HUES6 (cell line): Measurements from ENCODE around the gene MTCL3.

Experiments
- H3K27ac ChIP-seq: 2 replicates; pipeline ENCODE4 v1.7.0; 2013; ENCODE audit warnings: low read depth, mild to moderate bottlenecking, low read length, inconsistent platforms
- H3K27me3 ChIP-seq: 2 replicates; pipeline ENCODE4 v1.6.1; 2013; ENCODE audit warnings: low read length; ENCODE audit not compliant: control insufficient read depth, insufficient read depth
- H3K36me3 ChIP-seq: 2 replicates; pipeline ENCODE4 v1.6.1; 2013; ENCODE audit warnings: low read length; ENCODE audit not compliant: control insufficient read depth, insufficient read depth
- H3K4me1 ChIP-seq: 2 replicates; pipeline ENCODE4 v1.6.1; 2013; ENCODE audit warnings: low read length; ENCODE audit not compliant: control insufficient read depth, insufficient read depth
- H3K4me3 ChIP-seq: 2 replicates; pipeline ENCODE4 v1.5.1; 2013; ENCODE audit warnings: low read depth, low read length
- H3K9ac ChIP-seq: one replicate; pipeline ENCODE4 v1.6.1; 2013; ENCODE audit warnings: mild to moderate bottlenecking, low read length
- H3K9me3 ChIP-seq: 2 replicates; pipeline ENCODE4 v1.6.1; 2013; ENCODE audit warnings: low read depth, low read length; ENCODE audit not compliant: control insufficient read depth, insufficient read depth

Gene MTCL3

GRCh38 chr6:127538750-127539264, 19.7 kb upstream of the MTCL3 start:
- H3K4me3 ChIP-seq = no peak overlapping the region
- no peaks in the 10 kb centered on the region for H3K4me1 ChIP-seq
- H3K9ac ChIP-seq = no peak overlapping the region
- H3K36me3 ChIP-seq = no peaks in the 10 kb centered on the region
- H3K27ac ChIP-seq = no peak overlapping the region
- H3K9me3 ChIP-seq = no peaks in the 10 kb centered on the region
- no peaks in the 10 kb centered on the region for H3K27me3 ChIP-seq

DNA sequence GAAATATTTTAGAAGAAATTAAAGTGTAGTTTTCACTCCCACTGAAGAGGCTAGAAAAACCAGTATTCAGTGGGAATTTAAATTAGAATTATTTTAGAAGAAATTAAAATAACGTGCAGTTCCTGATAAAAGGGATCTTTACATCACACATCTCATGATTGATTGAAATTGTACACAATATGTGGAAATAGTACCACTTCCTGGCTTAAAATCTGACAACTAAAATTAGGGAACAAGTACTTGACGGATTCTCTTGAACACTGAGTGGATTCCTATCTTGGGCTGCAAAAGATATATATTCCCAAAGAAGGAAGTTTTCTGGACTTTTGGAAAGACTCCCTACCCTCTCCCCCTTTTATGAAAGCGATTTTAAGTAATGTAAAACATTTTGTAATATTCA, 14.6 kb upstream of the MTCL3 start:
- Histone ChIP-seq H3K9ac (no peak overlapping the region), H3K36me3 (no peaks in the 10 kb centered on the region), H3K27ac (no peak overlapping the region), H3K27me3 (no peaks in the 10 kb centered on the region), H3K4me1 (no peaks in the 10 kb centered on the region), H3K9me3 (no peaks in the 10 kb centered on the region), H3K4me3 (no peak overlapping the region)

DNA sequence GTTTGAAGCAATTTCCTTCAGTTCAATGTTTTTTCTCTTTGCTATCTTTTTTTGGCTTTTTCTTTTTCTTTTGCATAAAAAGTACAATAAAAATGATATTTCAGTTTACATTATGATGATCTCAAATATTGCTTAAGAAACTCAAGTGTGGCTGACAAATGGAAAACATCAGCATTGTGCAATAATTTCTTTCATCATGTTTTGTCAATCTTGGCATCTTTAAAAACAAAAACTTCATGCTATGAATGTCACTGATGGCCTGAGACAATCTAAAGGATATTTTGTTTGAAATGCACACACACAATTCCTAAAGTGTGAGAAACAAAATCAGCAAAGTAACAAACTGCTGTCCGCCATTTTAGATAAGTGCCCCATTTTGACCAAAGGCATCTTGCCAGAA, 13.9 kb upstream of the MTCL3 start:
- Histone ChIP-seq H3K27me3 (no peaks in the 10 kb centered on the region), H3K4me1 (no peaks in the 10 kb centered on the region), H3K9ac (no peak overlapping the region), H3K9me3 (no peaks in the 10 kb centered on the region), H3K27ac (no peak overlapping the region), H3K4me3 (no peak overlapping the region), H3K36me3 (no peaks in the 10 kb centered on the region)

- Histone ChIP-seq H3K9me3 (no peaks in the 10 kb centered on the region), H3K4me1 (peaks cover 5% of the 10 kb centered on the region; the same call in 1 of the 2 replicates), H3K27me3 (peaks cover 15% of the 10 kb centered on the region), H3K4me3 (no peak overlapping the region), H3K27ac (no peak overlapping the region), H3K9ac (no peak overlapping the region), H3K36me3 (no peaks in the 10 kb centered on the region)
These were observed 3.6 kb upstream of the MTCL3 start for GRCh38 chr6:127522714-127523113.

GRCh38 chr6:127520066-127520465, 931 bp upstream of the MTCL3 start:
- Histone ChIP-seq H3K9me3 (no peaks in the 10 kb centered on the region), H3K27me3 (peaks cover 31% of the 10 kb centered on the region), H3K9ac (no peak overlapping the region), H3K4me3 (peak overlapping the region; percentile 70; the same call in 1 of the 2 replicates), H3K4me1 (peaks cover 5% of the 10 kb centered on the region; the same call in 1 of the 2 replicates), H3K27ac (no peak overlapping the region), H3K36me3 (no peaks in the 10 kb centered on the region)

GRCh38 chr6:127519469-127519785, 292 bp upstream of the MTCL3 start:
- Histone ChIP-seq H3K9me3 (no peaks in the 10 kb centered on the region), H3K27me3 (peaks cover 38% of the 10 kb centered on the region), H3K36me3 (no peaks in the 10 kb centered on the region), H3K4me1 (peaks cover 8% of the 10 kb centered on the region), H3K27ac (no peak overlapping the region), H3K9ac (peak overlapping the region; percentile 14), H3K4me3 (peak overlapping the region; percentile 70)

DNA sequence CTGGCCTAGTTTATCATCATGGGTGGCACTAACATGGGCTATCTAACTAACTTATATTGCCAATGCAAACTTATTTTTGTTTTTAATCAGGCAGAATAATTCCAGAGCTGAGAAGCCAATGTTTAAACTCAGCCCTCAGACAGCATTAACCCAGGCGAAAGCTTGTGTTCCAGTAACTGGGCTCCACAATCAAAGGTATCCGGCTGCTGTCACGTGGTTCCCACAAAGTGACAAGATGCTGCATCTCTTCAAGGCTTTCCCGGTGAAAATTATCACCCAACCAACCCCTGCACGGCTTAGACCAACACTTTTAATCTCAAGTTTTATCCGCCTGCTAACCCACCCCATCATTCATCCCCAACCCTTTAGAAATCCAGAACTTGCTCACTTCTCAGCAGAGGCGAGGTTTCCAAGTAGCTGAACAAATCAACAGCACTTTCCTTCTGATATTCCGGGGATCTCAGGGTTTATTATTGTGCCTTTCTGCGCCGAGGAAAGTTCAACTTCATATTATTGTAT, 885 bp downstream of the MTCL3 start:
- peaks cover 49% of the 10 kb centered on the region for H3K27me3 ChIP-seq

GRCh38 chr6:127517693-127518092, 1.4 kb downstream of the MTCL3 start:
- Histone ChIP-seq H3K9me3 (no peaks in the 10 kb centered on the region), H3K9ac (no peak overlapping the region), H3K27ac (no peak overlapping the region), H3K27me3 (peaks cover 54% of the 10 kb centered on the region), H3K4me3 (peak overlapping the region; percentile 70), H3K4me1 (peaks cover 12% of the 10 kb centered on the region), H3K36me3 (no peaks in the 10 kb centered on the region)

More for the DNA sequence above, 885 bp downstream of the MTCL3 start:
- peak overlapping the region; percentile 70 for H3K4me3 ChIP-seq
- no peaks in the 10 kb centered on the region for H3K9me3 ChIP-seq
- no peak overlapping the region for H3K9ac ChIP-seq
- H3K4me1 ChIP-seq = peaks cover 12% of the 10 kb centered on the region
- no peak overlapping the region for H3K27ac ChIP-seq
- no peaks in the 10 kb centered on the region for H3K36me3 ChIP-seq

GRCh38 chr6:127516662-127517273, 2.4 kb downstream of the MTCL3 start:
- H3K4me1 ChIP-seq = peaks cover 12% of the 10 kb centered on the region
- H3K27me3 ChIP-seq = peaks cover 55% of the 10 kb centered on the region
- H3K9me3 ChIP-seq = no peaks in the 10 kb centered on the region
- no peak overlapping the region for H3K9ac ChIP-seq
- no peak overlapping the region for H3K27ac ChIP-seq
- peak overlapping the region; percentile 76 for H3K4me3 ChIP-seq
- no peaks in the 10 kb centered on the region for H3K36me3 ChIP-seq

DNA sequence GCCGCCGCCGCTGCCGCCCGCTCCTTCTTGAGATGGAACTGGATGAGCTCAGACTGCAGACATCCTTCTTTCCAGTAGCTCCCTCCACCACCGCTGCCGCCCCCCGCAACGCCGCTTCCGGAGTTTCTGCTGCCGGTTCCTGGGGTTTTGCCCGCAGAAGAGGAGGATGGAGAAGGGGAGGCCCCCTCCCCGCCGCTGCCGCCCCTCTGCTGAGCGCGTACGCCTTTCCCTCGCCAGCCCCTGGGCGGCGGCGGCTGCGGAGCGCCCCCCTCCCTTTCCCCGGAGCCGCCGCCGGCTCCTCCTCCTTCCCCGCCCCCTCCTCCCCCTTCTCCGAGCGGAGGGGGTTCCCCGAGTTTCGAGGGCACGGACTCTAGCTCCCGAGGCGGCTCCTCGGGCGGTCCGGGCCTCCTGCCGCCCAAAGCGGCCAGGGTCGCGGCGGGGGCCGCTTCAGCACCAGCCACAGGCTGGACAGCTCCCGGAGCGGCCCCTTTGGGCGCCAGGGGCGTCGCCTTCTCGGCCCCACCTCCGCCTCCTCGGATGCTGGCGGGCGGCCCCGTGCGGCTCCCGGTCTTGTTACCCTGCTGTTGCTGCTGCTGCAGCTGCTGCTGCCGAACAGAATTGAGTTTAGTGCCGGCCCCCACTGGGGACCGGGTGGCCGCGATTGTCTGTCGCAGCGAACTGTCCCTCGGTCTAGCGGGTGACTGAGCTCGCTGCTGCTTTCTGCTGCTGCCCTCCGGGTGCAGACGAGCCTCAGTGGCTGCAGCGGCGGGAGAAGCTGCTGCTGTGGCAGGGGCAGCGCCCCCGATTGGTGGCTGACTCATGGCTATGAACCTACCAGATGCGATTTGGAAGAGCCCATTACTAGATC, 3.1 kb downstream of the MTCL3 start:
- Histone ChIP-seq H3K36me3 (no peaks in the 10 kb centered on the region), H3K9ac (peak overlapping the region; percentile 20), H3K9me3 (no peaks in the 10 kb centered on the region), H3K4me3 (peak overlapping the region; percentile 76), H3K4me1 (peaks cover 12% of the 10 kb centered on the region), H3K27ac (no peak overlapping the region), H3K27me3 (peaks cover 53% of the 10 kb centered on the region)

GRCh38 chr6:127515234-127515793, 3.8 kb downstream of the MTCL3 start:
- Histone ChIP-seq H3K36me3 (no peaks in the 10 kb centered on the region), H3K9ac (peak overlapping the region; percentile 20), H3K4me3 (peak overlapping the region; percentile 76), H3K27me3 (peaks cover 53% of the 10 kb centered on the region), H3K27ac (no peak overlapping the region), H3K9me3 (no peaks in the 10 kb centered on the region), H3K4me1 (peaks cover 12% of the 10 kb centered on the region)
